Naive thymus-derived CD8-positive, alpha-beta T cell (primary cell): ENCODE measurements around the gene SCN4A. TPM values are rescaled to one million over a fixed set of nuclear protein-coding genes. Genes with fewer than 3 reads are reported as not detected.
"Not testable (repeated sequence)": the region's sequence is repeated elsewhere in the genome, so short reads cannot be mapped to it uniquely, and the experiment has no call there.

Source experiments
- ATAC-seq, 2 donors: fragments of 150-1000 bp; cut with Tn5 transposase in 1 of 2; sonication (Bioruptor Pico), chemical (Tn5 transposase) in 1 of 2; 1 replicate in 1 of 2; 2 replicates in 1 of 2; pipeline ENCODE4 v1.10.0; 2021; ENCODE audit warnings: mild to moderate bottlenecking in 2 of 2, moderate library complexity in 2 of 2
- POLR2A ChIA-PET: fragments of 350-600 bp; sonication (Branson Sonifier 250); formaldehyde crosslinking; loops from one replicate; lab custom pipeline; 2021; ENCODE audit warnings: antibody characterized with exemption; lab: Charles Lee
- DNase-seq, 10 donors: peaks; one replicate each; pipeline versions ENCODE4 v3.0.0 to v3.0.0-alpha.2; 2020 to 2022
- H3K27ac Mint-ChIP-seq, 10 donors: one replicate each; pipeline ENCODE4 v1.8.0; 2020 to 2022; ENCODE audit warnings: mild to moderate bottlenecking in 10 of 10, mixed read lengths in 10 of 10, moderate library complexity in 4 of 10, inconsistent platforms in 1 of 10
- H3K27me3 Mint-ChIP-seq, 5 donors: one replicate each; pipeline ENCODE4 v1.8.0; 2021 to 2022; ENCODE audit warnings: mixed read lengths in 5 of 5
- H3K36me3 Mint-ChIP-seq, 3 donors: one replicate each; pipeline ENCODE4 v1.8.0; 2020 to 2022; ENCODE audit warnings: mixed read lengths in 3 of 3, mild to moderate bottlenecking in 2 of 3, inconsistent platforms in 1 of 3
- H3K4me1 Mint-ChIP-seq, 4 donors: one replicate each; pipeline ENCODE4 v1.8.0; 2021 to 2022; ENCODE audit warnings: mixed read lengths in 4 of 4
- H3K4me3 Mint-ChIP-seq, 10 donors: one replicate each; pipeline ENCODE4 v1.8.0; 2020 to 2022; ENCODE audit warnings: mild to moderate bottlenecking in 10 of 10, mixed read lengths in 10 of 10, moderate library complexity in 6 of 10, inconsistent platforms in 1 of 10
- H3K9me3 Mint-ChIP-seq, 9 donors: one replicate each; pipeline ENCODE4 v1.8.0; 2020 to 2022; ENCODE audit warnings: mixed read lengths in 9 of 9, mild to moderate bottlenecking in 3 of 9, inconsistent platforms in 1 of 9, moderate library complexity in 1 of 9
- polyA plus RNA-seq, 3 donors: library from polyadenylated mRNA; unstranded; fragments of 300-500 nt; fragmentation: Illumina TruSeq; gene quantifications; one replicate each; pipeline ENCODE4 v1.2.3, GENCODE V29; 2021
- total RNA-seq, 8 experiments: library from RNA in 2 of 8; stranded (reverse) in 2 of 8; gene quantifications; one replicate each; pipeline ENCODE4 v1.2.3 and lab custom pipeline; 2021 to 2026

Gene SCN4A
- total and polyA plus RNA-seq, 5 experiments from 2014 or later = 0.05 to 0.22 TPM; not detected in 3

- POLR2A ChIA-PET = interaction anchor here (1.6 to 3.4 kb wide), 2 partner anchors 9 to 12 kb away, joined by 7 to 13 read pairs; partner anchors contain the start of gene ICAM2
- DNase-seq (peak in 1 of 10 donors; percentile 4), ATAC-seq (no peak)
- no peaks in the 10 kb centered on the region for H3K9me3 Mint-ChIP-seq
- peaks cover 31 to 72% (median 66%) of the 10 kb centered on the region in 4 donors for H3K4me1 Mint-ChIP-seq
- H3K4me3 Mint-ChIP-seq = no peak overlapping the region
- H3K27ac Mint-ChIP-seq = peak overlapping the region in 8 of 10 donors; percentile 40 to 97 (median 71)
- peaks cover 0 to 81% (median 23%) of the 10 kb centered on the region in 3 donors for H3K36me3 Mint-ChIP-seq
- no peaks in the 10 kb centered on the region for H3K27me3 Mint-ChIP-seq
These were observed 35.1 kb upstream of the SCN4A start for GRCh38 chr17:64007838-64008282.

- not testable (repeated sequence) for ATAC-seq, H3K9me3 Mint-ChIP-seq, H3K27me3 Mint-ChIP-seq
- Mint-ChIP-seq H3K4me1 (peaks cover 30 to 68% (median 64%) of the 10 kb centered on the region in 4 donors), H3K36me3 (peaks cover 0 to 76% (median 23%) of the 10 kb centered on the region in 3 donors), H3K27ac (peak overlapping the region in 9 of 10 donors; percentile 51 to 97 (median 79)), H3K4me3 (peak overlapping the region in 1 of 10 donors; percentile 18)
- POLR2A ChIA-PET = interaction anchor here (0.7 to 3.4 kb wide), 3 partner anchors 9 to 19 kb away, joined by 3 to 13 read pairs (median 7); partner anchors contain the start of gene ICAM2
- peak in 1 of 10 donors; percentile 3 for DNase-seq
These were observed 34.5 kb upstream of the SCN4A start for GRCh38 chr17:64007089-64007837.

GRCh38 chr17:64006361-64007088 lies 33.8 kb upstream of the SCN4A start:
- peak overlapping the region in 1 of 10 donors; percentile 18 for H3K4me3 Mint-ChIP-seq
- H3K36me3 Mint-ChIP-seq = peaks cover 0 to 73% (median 20%) of the 10 kb centered on the region in 3 donors
- H3K9me3 Mint-ChIP-seq = no peaks in the 10 kb centered on the region
- ATAC-seq = no peak
- peaks cover 25 to 62% (median 57%) of the 10 kb centered on the region in 4 donors for H3K4me1 Mint-ChIP-seq
- peak overlapping the region; percentile 22 to 97 (median 68) for H3K27ac Mint-ChIP-seq
- no peaks in the 10 kb centered on the region for H3K27me3 Mint-ChIP-seq
- peak in 1 of 10 donors; percentile 11 for DNase-seq
- POLR2A ChIA-PET = interaction anchor here (0.7 to 3.4 kb wide), 4 partner anchors 10 to 19 kb away, joined by 3 to 13 read pairs (median 5); partner anchors contain the start of gene ICAM2

GRCh38 chr17:64005734-64006167 lies 33.0 kb upstream of the SCN4A start:
- ATAC-seq (no peak), DNase-seq (peak in 1 of 10 donors; percentile 1)
- Mint-ChIP-seq H3K27me3 (no peaks in the 10 kb centered on the region), H3K4me1 (peaks cover 20 to 55% (median 50%) of the 10 kb centered on the region in 4 donors), H3K9me3 (no peaks in the 10 kb centered on the region), H3K4me3 (peak overlapping the region in 1 of 10 donors; percentile 38), H3K36me3 (peaks cover 0 to 65% (median 20%) of the 10 kb centered on the region in 3 donors), H3K27ac (peak overlapping the region in 9 of 10 donors; percentile 53 to 91 (median 82))
- POLR2A ChIA-PET = interaction anchor here (0.9 to 3.4 kb wide), 2 partner anchors 12 to 14 kb away, joined by 3 to 13 read pairs; partner anchors contain the start of gene ICAM2

DNA sequence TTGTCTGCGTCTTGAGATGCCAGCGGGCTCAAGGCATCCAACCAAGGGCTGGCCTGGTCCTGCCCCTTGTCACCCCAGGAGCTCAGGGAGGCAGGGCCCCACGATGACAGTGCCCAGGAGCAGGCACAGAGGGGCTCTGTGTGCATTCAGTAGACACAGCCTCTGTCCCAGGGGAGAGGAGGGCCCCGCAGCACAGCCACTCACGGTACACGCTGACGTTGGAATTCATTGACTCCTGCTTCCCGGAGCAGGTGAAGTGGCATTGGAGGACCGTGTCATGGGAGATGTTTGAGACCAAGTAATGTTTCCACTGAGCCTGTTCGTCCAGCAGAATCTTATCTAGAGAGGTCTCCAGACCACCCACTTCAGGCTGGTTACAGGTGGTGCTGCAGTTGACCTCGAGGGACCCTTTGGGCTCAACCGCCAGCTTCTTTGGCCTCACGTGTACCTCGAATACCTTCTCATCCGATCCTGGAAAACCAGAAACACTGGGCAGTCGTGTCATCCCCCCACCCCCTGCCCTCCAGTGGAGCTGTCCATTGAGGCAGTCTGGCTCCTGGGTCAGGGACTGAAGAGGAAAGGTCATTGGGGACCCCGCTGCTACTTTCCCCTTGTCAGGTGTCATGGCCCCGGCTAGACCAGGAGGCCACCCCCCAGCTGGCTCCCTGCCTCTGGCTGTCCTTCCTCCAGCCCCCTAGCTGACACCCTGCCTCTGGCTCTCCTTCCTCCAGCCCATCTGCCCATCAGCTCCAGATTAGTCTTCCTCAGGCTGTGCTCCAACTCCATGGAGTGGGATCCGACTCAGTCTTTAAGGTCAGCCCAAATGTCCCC lies 32.4 kb upstream of the SCN4A start:
- Mint-ChIP-seq H3K9me3 (no peaks in the 10 kb centered on the region), H3K4me1 (peaks cover 19 to 51% (median 45%) of the 10 kb centered on the region in 4 donors), H3K36me3 (peaks cover 0 to 59% (median 20%) of the 10 kb centered on the region in 3 donors), H3K27me3 (no peaks in the 10 kb centered on the region), H3K27ac (peak overlapping the region in 9 of 10 donors; percentile 53 to 91 (median 82)), H3K4me3 (no peak overlapping the region)
- peak in 1 of 10 donors; percentile 11 for DNase-seq
- no peak for ATAC-seq
- POLR2A ChIA-PET = interaction anchor here (3.4 kb wide), 1 partner anchor 15 kb away, joined by 13 read pairs; the partner anchor contains the start of gene ICAM2

DNA sequence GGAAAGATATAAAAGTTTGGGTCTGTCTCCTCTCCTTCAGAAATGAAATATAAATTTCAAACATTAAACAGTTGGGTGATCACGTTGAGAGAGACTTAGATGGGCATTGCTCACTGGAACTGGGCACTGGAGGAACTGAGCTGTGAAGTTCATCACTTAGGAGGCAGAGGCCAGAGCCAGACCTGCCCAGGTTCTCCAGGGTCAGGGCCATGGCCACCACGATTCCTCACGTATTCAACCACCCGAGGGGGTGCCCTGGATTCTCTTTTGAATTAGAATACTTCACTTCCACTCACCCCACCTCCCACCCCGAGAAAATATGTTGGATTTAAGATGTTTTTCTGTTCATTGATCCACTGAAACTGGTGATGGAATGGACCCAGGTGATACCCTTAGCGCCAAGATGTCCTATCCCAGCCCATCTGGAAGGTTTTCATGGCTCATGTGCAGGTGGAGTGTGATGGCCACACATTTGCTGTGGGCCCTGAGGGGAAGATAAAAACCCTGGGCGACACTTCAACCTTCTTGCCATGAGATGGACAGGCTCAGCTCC lies 31.6 kb upstream of the SCN4A start:
- Mint-ChIP-seq H3K4me1 (peaks cover 19 to 51% (median 44%) of the 10 kb centered on the region in 4 donors), H3K4me3 (no peak overlapping the region), H3K36me3 (peaks cover 0 to 52% (median 17%) of the 10 kb centered on the region in 3 donors), H3K27ac (peak overlapping the region; percentile 21 to 87 (median 68)), H3K27me3 (no peaks in the 10 kb centered on the region), H3K9me3 (no peaks in the 10 kb centered on the region)
- POLR2A ChIA-PET = interaction anchor here (3.4 to 8.1 kb wide), 2 partner anchors 16 to 19 kb away, joined by 13 to 150 read pairs; partner anchors contain the start of gene ICAM2
- ATAC-seq (no peak), DNase-seq (no peak)

DNA sequence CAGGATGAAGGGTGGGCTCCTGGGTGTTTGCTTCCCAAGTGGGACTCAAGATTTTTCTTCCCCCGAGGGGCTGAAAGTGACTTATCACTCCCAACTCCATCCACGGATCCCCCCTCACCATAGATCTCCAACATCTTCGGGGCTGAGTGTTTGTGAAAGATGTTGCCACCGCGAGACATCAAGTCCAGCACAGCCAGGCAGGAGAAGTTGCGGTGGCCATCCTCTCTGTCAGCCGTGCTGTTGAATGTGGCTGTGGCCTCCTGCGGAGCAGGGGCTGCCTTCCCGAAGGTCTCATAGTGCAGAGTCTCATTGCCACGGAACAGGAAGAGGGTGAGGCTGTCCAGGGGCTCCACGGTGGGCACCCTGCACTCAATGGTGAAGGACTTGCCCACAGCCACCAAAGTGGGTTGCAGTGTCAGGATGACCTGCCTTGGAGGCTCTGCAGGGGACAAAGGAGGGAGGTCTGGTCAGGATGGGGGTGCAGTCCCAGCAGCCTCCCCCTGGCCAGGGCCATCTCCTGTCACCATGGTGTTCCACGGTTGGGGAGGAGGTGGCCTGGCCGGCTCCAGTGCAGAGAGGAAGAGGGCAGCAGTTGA lies 30.9 kb upstream of the SCN4A start:
- no peaks in the 10 kb centered on the region for H3K27me3 Mint-ChIP-seq
- H3K36me3 Mint-ChIP-seq = peaks cover 0 to 45% (median 12%) of the 10 kb centered on the region in 3 donors
- peak overlapping the region in 8 of 10 donors; percentile 40 to 85 (median 76) for H3K27ac Mint-ChIP-seq
- POLR2A ChIA-PET = interaction anchor here (8.1 kb wide), 1 partner anchor 20 kb away, joined by 150 read pairs; the partner anchor contains the start of gene ICAM2
- DNase-seq = no peak
- ATAC-seq = no peak
- H3K4me3 Mint-ChIP-seq = no peak overlapping the region
- peaks cover 18 to 51% (median 44%) of the 10 kb centered on the region in 4 donors for H3K4me1 Mint-ChIP-seq
- H3K9me3 Mint-ChIP-seq = no peaks in the 10 kb centered on the region

GRCh38 chr17:64002658-64003525 lies 30.2 kb upstream of the SCN4A start:
- Mint-ChIP-seq H3K27ac (peak overlapping the region in 8 of 10 donors; percentile 18 to 82 (median 64)), H3K4me1 (peaks cover 15 to 48% (median 43%) of the 10 kb centered on the region in 4 donors), H3K9me3 (no peaks in the 10 kb centered on the region), H3K36me3 (peaks cover 0 to 41% (median 11%) of the 10 kb centered on the region in 3 donors), H3K4me3 (no peak overlapping the region), H3K27me3 (no peaks in the 10 kb centered on the region)
- POLR2A ChIA-PET = interaction anchor here (1.2 to 8.1 kb wide), 3 partner anchors 14 to 84 kb away, joined by 3 to 150 read pairs (median 5); partner anchors contain the start of genes GH1 and ICAM2
- ATAC-seq (no peak), DNase-seq (no peak)

DNA sequence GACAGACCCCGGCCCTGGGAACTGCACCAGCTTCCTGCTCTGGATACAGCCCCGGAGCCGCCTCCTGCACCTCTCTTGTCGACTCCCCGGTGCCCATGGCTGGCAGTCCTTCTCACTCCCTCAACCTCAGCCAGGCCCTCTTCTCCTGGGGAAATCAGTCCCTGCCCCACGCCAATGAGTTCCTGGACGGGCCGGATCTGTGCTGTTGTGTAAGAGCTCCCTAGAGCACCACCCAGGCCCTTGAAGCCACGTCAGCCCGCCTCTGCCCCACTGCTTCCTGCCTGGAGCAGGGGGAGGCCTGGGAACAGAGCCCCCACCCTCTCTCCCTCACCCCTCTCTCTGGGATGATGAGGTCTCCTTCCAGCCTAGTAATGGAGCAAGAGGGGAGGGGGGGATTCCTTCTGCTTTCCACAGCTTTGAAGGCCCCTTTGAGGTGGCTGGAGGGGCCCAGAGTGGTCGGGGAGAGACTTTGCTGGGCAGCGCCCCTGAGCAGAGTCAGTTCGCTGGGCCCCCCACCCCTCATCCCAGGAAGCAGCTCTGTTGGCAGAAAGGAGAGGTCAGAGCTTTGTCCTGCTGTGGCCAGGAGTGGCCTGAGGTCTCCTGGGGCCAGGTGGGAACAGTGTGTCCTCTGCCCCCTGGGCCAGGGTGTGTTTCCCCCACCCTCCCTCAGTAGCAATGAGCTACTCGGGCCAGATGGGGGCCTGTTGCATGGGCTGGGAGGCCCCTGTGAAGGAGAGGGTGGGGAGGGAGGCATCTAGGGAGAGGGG lies 29.2 kb upstream of the SCN4A start:
- ATAC-seq (no peak), DNase-seq (no peak)
- POLR2A ChIA-PET = interaction anchor here (1.2 to 8.1 kb wide), 3 partner anchors 15 to 83 kb away, joined by 3 to 150 read pairs (median 5); partner anchors contain the start of genes GH1 and ICAM2
- Mint-ChIP-seq H3K4me1 (peaks cover 13 to 48% (median 43%) of the 10 kb centered on the region in 4 donors), H3K9me3 (no peaks in the 10 kb centered on the region), H3K27me3 (no peaks in the 10 kb centered on the region), H3K4me3 (no peak overlapping the region), H3K36me3 (peaks cover 0 to 37% (median 11%) of the 10 kb centered on the region in 3 donors), H3K27ac (peak overlapping the region in 8 of 10 donors; percentile 17 to 67 (median 42))
